ENCODE results near the gene PPM1K.

PPM1K gene

DNA sequence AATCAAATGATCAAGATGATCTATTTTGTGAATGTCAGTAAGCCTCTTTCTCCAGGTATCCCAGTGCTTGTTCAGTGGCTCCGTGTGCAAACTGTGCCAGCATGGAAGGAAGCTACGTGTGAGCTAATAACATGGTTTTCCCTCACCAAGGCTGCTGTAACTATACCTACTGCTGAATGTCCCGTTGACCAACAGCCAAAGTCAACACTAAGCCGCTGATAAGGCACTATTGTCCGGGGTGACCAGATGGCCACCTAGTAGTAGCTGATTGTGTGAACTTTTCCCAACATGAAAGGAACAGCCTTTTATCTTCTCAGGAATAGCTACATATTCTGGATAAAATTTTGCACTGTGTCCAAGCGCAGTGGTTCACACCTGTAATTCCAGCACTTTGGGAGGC is 68.0 kb downstream of the PPM1K start:
- DNase-seq, result no peak

DNA sequence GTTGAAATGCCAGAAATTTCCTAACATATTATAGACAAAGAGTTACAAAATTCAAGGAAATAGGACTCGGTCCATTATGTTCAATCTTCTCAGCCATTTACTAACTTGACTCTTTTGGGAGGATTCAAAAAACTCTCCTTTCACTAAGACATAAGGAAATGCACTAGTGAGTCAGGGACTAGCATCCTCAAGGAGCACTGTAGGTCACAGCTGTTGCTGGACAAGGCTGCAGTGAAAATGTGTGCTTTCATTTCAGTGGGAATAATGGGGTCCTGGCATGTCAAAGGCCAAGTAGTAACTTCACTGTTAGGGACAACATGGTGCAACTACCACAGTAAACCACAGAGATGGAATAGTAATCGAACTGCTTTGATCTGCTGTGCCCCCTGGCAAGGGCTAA is 69.0 kb downstream of the PPM1K start:
- DNase-seq, result no peak

DNA sequence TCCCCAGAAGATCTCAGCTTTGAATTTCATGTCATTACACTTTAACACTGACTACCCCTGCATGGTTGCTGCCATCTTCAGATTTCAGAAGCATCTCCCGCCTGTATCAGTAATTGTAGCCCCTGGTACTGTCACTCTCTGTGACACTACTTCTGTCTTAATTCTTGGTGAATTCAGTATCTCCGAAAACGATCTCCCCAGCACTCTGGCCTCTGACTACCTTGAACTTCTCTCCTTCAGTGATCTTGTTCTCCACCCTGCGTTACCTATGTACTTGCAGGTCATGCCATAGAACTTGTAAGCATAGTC is 72.2 kb downstream of the PPM1K start:
- DNase-seq, result no peak

DNA sequence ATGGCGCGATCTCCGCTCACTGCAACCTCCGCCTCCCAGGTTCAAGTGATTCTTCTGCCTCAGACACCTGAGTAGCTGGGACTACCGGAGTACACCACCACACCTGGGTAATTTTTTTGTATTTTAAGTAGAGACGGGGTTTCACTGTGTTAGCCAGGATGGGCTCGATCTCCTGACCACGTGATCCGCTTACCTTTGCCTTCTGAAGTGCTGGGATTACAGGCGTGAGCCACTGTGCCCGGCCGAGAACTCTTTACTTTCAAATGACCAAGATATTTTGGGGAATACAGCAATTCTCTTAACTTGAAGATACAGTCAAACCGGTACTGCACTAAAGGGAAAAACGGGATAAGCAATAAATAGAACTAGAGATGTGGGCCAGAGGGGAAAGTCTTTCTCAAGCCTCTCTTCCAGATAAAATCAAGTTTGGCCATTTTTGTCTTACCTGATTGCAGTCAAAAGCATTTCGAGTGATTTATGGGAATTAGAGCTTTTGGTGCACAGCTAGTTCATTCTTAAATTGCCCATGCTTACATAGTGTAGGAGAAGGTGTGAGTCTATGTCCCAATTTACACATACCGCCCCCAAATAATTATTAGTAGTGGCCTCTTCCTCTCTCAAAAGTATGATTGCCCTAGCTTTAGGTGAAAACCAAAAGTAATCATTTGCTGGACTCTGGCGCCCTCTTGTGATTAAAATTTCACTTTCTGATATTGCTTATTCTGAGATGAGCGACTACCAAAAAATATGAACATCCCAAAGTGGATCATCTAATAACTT is 72.7 kb downstream of the PPM1K start:
- DNase-seq, result peak; percentile 39

DNA sequence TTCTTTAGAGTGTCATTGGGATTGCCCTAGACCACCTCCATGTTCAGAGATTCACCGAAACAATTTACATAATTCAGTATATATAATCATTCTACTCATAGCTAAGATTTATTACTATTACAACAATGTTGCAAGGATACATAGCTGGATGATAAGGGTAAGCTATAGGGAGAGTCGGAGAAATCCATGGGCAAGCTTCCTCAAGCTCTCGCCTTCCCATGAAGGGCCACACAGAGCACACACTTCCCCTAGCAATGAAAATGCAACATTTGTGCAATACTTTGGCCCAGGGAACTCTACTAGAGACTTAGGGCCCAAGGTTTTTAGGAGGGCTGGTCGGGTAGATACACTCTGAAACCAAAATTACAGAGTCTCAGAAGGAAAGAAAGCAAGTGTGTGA is 76.2 kb downstream of the PPM1K start:
- DNase-seq, result no peak
